Tibial artery (tissue), 4 donors: ENCODE results near the gene BHLHA15.
A peak's percentile ranks its signal among the peaks of the same experiment; 100 is the strongest.

ENCODE experiments used
- DNase-seq, 2 donors: peaks; one replicate each; pipeline ENCODE4 v3.0.0-alpha.2; 2019
- H3K27ac ChIP-seq, 2 donors: fragments of 200-600 bp; sonication (generic) in 1 of 2; 1 replicate in 1 of 2; 2 replicates in 1 of 2; pipeline ENCODE4 v1.5.1; 2018 to 2019; ENCODE audit warnings: mild to moderate bottlenecking in 1 of 2
- H3K27me3 ChIP-seq, 2 donors: fragments of 200-600 bp; sonication (generic) in 1 of 2; one replicate each; pipeline versions ENCODE4 v1.5.1 to v1.6.0; 2016 to 2019
- H3K36me3 ChIP-seq, 3 donors: fragments of 200-600 bp; sonication (generic) in 2 of 3; one replicate each; pipeline ENCODE4 v1.5.1; 2016 to 2019; ENCODE audit warnings: mild to moderate bottlenecking in 2 of 3
- H3K4me1 ChIP-seq, 4 donors: fragments of 200-600 bp; sonication (generic) in 2 of 4; 1 replicate in 3 of 4; 2 replicates in 1 of 4; pipeline ENCODE4 v1.5.1; 2016 to 2019
- H3K4me3 ChIP-seq, 2 donors: fragments of 200-600 bp; sonication (generic) in 1 of 2; 1 replicate in 1 of 2; 2 replicates in 1 of 2; pipeline ENCODE4 v1.5.1; 2018 to 2019; ENCODE audit warnings: mild to moderate bottlenecking in 2 of 2
- H3K9me3 ChIP-seq, 3 donors: fragments of 200-600 bp; sonication (generic) in 1 of 3; one replicate each; pipeline ENCODE4 v1.5.1; 2016 to 2019
- CTCF ChIP-seq, 2 experiments: fragments of 200-600 bp in 1 of 2; fragments of 450-650 bp in 1 of 2; IDR thresholded peaks; one replicate each; pipeline ENCODE4 v1.5.1; 2017 to 2019; ENCODE audit warnings: antibody characterized with exemption in 2 of 2, mild to moderate bottlenecking in 1 of 2, moderate library complexity in 1 of 2
- intact Hi-C: fragments of 100-400 bp; cut with DNase I; formaldehyde crosslinking; loops from one replicate; pipeline ENCODE4 v1.15.0; 2023; ENCODE audit warnings: low total_unique reads

The BHLHA15 gene

DNA sequence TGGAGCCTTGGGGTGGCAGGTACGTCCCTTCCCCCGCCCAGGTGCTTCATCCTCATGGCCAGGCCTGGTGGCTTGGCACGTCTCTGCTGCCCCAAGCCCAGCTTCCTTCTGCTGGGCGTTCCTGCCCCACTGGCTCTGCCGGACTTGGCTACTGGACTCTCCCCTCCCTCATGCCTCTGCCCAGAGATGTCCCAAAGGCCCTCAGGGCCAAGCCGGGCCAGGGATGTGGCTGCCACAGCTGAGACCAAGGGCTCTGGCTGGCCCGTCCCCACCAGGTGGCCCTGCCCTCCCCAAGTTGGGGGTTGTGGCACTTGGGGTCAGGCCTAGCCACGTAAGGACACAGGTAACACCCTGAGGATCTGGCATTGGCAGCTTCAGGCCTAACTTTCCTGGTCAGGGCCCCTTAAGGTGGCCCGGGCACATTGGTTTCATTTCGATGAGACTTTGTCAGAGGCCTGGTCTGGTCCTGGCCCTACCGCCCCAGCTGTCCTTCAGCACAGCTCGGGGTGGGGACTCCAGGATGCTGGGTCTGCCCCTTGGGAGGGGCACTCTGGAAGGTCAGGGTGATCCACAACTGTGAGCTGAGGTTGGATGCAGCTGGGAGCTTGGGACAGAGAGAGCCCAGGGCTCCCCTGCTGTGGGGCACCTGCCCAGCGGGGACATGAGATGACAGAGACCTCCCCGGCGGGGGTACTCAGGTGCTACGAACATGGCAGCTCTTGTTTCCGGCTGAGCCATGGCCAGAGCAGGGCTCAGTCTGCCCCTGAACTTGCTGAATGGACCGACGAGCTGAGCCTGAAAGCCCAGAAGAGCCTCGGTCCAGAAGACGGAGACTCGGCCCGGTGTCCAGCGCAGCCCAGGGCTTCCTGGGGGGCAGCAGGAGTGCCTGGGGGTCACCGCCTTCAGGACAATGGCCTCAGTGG is 2.9 kb downstream of the BHLHA15 start:
- intact Hi-C loops, result no loop called here

GRCh38 chr7:98214811-98215321 is 3.6 kb downstream of the BHLHA15 start:
- no peak for TF ChIP-seq CTCF (IDR thresholded peaks at IDR 0.05)
- peaks cover 8 to 37% (median 11%) of the 10 kb centered on the region in 3 donors for H3K36me3 ChIP-seq
- intact Hi-C loops, result no loop called here

More for the DNA sequence above, 2.9 kb downstream of the BHLHA15 start:
- peaks cover 0 to 21% (median 12%) of the 10 kb centered on the region in 4 donors for H3K4me1 ChIP-seq
- H3K36me3 ChIP-seq, result peaks cover 8 to 30% (median 11%) of the 10 kb centered on the region in 3 donors
- DNase-seq, result peak; percentile 15 to 59
- no peak overlapping the region for H3K27ac ChIP-seq
- no peak overlapping the region for H3K4me3 ChIP-seq
- no peak for TF ChIP-seq CTCF (IDR thresholded peaks at IDR 0.05)
- peaks cover 0 to 22% of the 10 kb centered on the region in 2 donors for H3K27me3 ChIP-seq
- H3K9me3 ChIP-seq, result no peaks in the 10 kb centered on the region

GRCh38 chr7:98215561-98216495 is 4.6 kb downstream of the BHLHA15 start:
- no peak for TF ChIP-seq CTCF (IDR thresholded peaks at IDR 0.05)
- intact Hi-C loops, result no loop called here
- Histone ChIP-seq H3K27me3 (peaks cover 0 to 16% of the 10 kb centered on the region in 2 donors), H3K27ac (no peak overlapping the region), H3K4me1 (peaks cover 0 to 15% (median 7%) of the 10 kb centered on the region in 4 donors), H3K4me3 (no peak overlapping the region), H3K9me3 (no peaks in the 10 kb centered on the region), H3K36me3 (peaks cover 14 to 46% (median 17%) of the 10 kb centered on the region in 3 donors)
- peak in 1 of 2 donors; percentile 56 for DNase-seq

More at GRCh38 chr7:98214811-98215321, 3.6 kb downstream of the BHLHA15 start:
- Histone ChIP-seq H3K27ac (no peak overlapping the region), H3K4me1 (peaks cover 0 to 21% (median 12%) of the 10 kb centered on the region in 4 donors), H3K27me3 (peaks cover 0 to 22% of the 10 kb centered on the region in 2 donors), H3K9me3 (no peaks in the 10 kb centered on the region), H3K4me3 (no peak overlapping the region)
- DNase-seq, result peak in 1 of 2 donors; percentile 48

- H3K9me3 ChIP-seq, result no peaks in the 10 kb centered on the region
- intact Hi-C loops, result no loop called here
- H3K27ac ChIP-seq, result no peak overlapping the region
- H3K27me3 ChIP-seq, result peaks cover 0 to 7% of the 10 kb centered on the region in 2 donors
- peak in 1 of 2 donors; percentile 63 for DNase-seq
- H3K4me1 ChIP-seq, result peaks cover 0 to 8% (median 0%) of the 10 kb centered on the region in 4 donors
- no peak overlapping the region for H3K4me3 ChIP-seq
- H3K36me3 ChIP-seq, result peaks cover 25 to 59% (median 26%) of the 10 kb centered on the region in 3 donors
- no peak for TF ChIP-seq CTCF (IDR thresholded peaks at IDR 0.05)
Observed at GRCh38 chr7:98216941-98217622, 5.8 kb downstream of the BHLHA15 start.
